Hepatocyte (in vitro differentiated cells): Measurements from ENCODE around the gene INMT.

Experiments
- CTCF ChIP-seq: fragments of 200-600 bp; sonication (generic); IDR thresholded peaks from 2 replicates; pipeline ENCODE4 v1.5.1; 2016; ENCODE audit warnings: antibody characterized with exemption, mild to moderate bottlenecking; ENCODE audit not compliant: poor library complexity
- EZH2 ChIP-seq: fragments of 200-600 bp; sonication (generic); IDR thresholded peaks from 2 replicates; pipeline ENCODE4 v1.6.1; 2016; ENCODE audit warnings: antibody characterized with exemption, mild to moderate bottlenecking, borderline replicate concordance
- EZH2phosphoT487 ChIP-seq: fragments of 200-600 bp; sonication (generic); IDR thresholded peaks from one replicate; pipeline ENCODE4 v1.6.1; 2018; ENCODE audit warnings: antibody characterized with exemption, mild to moderate bottlenecking, low read depth, moderate library complexity; ENCODE audit not compliant: unreplicated experiment, severe bottlenecking

- TF ChIP-seq CTCF (no peak), EZH2phosphoT487 (no peak), EZH2 (no peak)
These were observed 29.3 kb upstream of the INMT start for GRCh38 chr7:30722671-30723070.
